GM19351 (cell line): Measurements from ENCODE around the gene SNAI1.
"Not testable (repeated sequence)": the region's sequence is repeated elsewhere in the genome, so short reads cannot be mapped to it uniquely, and the experiment has no call there.

Experiments used
- ATAC-seq: cut with Tn5 transposase; IDR thresholded peaks from one replicate; pipeline ENCODE4 v1.9.1; 2021; ENCODE audit warnings: mild to moderate bottlenecking, moderate library complexity; ENCODE audit not compliant: unreplicated experiment

SNAI1 gene

DNA sequence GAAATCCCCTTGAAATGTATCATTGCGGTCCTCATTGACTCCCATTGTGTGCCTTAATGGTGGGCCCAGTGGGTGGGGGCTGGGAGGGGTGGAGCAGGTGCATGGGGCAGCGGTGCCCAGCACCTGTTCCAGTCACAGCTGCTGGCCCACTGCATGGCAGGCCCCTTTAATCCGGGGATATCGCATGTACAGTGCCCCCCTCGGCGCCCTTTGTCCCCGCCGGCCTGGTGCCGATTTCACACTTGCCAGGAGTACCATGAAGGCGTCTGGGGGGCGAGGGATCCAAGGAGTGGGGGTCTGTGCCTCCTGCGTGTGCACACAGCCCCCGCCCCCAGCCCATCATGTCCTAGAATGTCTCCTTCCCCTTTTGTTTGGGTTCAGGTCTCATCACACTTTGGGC is 2.8 kb downstream of the SNAI1 start:
- ATAC-seq: no peak

DNA sequence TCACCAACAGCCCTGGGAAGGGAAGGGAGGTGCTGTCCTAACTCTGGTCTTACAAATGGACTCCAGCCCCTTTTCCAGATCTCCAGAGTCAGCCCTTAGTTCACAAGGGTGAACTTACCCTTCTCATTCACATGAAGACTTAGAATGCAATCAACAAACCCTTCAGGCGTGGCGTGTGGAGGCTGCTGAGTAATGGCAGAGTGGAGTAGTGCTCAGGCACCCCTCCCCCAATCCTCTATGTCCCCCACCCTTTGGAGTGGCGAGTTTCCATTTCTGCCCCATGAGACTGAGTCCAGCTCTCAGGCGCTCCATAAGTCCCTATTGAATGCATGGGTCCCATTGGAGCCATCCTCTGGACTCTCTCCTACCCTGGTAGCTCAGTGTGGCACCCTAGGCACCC is 3.3 kb downstream of the SNAI1 start:
- no peak for ATAC-seq

DNA sequence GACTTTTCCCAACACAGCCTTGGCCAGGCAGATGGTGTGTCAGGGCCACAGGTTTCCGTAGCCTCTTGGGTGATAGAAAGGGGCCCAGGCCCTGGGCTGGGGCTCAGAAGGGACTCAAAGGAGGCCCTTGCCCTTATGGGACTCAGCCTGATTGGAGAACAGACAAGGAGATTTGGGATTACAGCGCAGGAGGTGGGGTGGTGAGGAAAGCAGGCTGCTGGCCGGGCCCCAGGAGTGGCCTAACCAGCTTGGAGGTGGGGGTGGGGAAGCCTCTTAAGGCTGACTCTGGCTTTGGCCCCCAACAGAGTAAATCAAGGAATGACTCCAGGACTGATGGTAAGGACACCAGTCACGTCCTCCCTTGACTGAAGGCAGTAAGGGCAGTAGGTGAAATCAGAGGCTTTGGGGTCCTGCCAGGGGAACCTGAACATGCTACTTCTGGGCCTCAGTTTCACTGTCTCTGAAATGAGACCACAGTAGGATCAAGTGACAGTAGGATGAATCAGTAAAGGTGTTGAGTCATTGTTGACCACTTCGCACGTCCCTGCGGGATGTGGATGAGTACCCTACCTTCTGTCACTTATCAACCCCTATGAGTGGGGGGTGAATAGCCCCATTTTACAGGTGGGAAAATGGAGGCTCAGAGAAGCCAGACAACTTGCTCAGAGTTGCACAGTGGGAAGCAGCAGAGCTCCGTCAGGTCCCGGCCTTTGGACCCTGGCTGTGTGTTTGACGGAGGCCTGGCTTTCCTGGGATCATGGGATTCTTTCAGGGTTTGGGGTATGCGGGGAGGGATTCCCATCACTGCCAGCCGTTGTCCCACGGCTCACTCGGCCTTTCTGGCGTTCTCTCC is 4.5 kb downstream of the SNAI1 start:
- ATAC-seq: no peak

DNA sequence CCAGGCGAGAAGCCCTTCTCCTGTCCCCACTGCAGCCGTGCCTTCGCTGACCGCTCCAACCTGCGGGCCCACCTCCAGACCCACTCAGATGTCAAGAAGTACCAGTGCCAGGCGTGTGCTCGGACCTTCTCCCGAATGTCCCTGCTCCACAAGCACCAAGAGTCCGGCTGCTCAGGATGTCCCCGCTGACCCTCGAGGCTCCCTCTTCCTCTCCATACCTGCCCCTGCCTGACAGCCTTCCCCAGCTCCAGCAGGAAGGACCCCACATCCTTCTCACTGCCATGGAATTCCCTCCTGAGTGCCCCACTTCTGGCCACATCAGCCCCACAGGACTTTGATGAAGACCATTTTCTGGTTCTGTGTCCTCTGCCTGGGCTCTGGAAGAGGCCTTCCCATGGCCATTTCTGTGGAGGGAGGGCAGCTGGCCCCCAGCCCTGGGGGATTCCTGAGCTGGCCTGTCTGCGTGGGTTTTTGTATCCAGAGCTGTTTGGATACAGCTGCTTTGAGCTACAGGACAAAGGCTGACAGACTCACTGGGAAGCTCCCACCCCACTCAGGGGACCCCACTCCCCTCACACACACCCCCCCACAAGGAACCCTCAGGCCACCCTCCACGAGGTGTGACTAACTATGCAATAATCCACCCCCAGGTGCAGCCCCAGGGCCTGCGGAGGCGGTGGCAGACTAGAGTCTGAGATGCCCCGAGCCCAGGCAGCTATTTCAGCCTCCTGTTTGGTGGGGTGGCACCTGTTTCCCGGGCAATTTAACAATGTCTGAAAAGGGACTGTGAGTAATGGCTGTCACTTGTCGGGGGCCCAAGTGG is 5.3 kb downstream of the SNAI1 start:
- ATAC-seq: no peak

DNA sequence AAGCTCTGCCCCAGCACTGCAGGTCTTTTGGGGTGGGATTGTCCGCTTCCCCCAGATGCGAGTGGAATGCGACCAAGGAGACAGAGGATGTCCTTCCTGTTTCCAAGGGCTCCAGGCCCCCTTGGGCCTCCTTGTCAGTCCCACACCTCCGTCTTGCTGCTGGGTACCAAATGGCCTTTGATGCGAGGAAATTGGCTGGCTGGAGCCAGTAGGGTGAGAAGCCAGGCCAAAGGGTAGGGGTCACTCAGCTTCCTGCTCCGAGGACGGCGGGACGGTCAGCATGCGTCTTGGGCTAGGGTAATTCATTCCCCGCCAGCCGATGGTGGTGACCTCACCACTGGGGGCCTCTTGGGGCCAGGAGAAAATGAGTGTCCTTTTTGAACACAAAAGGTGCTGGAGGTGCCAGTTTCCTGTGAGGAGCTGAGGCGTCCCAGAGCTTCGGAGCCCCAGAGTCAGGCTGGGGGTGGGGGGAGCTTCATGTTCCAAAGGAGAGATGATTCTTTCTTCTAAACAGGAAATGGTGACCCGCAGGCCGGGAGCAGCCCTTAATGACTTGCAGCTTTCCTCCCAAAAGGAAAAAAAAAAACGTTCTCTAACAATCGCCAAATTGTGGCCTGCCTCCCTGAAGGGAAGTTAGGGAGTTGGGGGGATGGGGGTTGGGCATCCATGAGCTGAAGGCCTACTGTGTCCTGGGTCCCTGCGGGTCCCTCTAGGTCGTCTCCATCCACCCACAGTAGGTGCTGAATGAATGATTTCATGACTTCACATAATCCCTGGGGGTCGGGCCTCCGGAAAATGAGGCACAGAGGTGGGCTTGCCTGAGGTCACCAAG is 6.7 kb downstream of the SNAI1 start:
- ATAC-seq: no peak

DNA sequence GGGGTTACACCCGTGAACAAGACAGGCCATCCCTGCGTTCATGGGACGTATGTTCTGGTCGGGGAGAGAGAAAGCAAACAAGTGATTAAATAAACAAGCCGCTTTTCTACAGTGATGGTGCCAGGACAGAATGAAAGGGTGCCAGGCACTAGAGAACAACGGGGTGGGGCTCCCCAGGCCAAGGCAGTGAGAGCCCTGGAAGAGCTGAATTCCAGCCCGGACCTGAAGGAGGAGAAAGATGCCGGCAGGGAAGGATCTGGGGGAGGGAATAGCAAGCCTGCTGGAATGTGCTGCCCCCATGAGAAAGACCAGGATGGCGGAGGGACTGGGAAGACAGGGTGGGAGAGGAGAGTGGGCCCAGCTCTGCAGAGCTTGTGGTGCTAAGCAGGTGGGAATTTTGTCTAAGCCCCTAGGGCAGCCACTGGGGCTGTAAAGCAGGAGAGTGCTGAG is 7.5 kb downstream of the SNAI1 start:
- no peak for ATAC-seq

DNA sequence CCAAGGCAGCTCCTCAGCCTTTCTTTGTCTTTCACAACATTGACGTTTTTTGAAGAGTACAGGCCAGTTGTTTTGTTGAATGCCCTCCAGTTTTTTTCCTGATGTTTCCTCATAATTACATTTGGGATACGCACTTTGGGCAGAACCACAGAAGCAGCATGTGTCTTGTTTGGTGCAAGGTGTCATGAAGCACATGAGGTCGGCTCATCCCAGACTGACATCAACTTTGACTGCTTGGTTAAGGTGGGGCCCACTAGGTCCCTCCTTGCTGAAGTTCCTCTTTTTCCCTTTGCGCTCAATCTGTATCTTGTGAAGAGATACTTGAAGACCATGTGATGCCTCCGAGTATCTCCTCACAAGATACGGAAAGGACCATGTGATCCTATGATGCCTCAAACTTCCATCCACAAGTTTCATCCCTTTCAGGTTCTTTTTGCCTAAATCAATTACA is 10.5 kb downstream of the SNAI1 start:
- ATAC-seq: no peak

DNA sequence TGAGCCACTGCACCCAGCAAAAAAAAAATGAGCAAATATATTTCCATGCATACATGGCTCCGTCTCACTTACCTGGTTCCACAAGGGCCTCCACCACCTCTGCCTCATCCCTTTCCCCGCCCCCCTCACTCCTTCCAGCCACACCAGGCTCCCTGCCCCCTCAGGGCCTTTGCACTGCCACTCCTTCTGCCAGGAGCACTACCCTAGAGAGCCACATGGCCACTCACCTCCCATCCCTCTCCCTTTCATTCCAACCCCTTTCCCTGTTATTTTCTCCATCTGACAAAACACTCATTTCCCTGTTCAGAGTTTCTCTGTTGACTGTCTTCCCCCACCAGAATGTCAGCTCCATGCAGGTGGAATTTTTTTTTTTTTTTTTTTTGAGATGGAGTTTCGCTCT is 12.8 kb downstream of the SNAI1 start:
- ATAC-seq: no peak

DNA sequence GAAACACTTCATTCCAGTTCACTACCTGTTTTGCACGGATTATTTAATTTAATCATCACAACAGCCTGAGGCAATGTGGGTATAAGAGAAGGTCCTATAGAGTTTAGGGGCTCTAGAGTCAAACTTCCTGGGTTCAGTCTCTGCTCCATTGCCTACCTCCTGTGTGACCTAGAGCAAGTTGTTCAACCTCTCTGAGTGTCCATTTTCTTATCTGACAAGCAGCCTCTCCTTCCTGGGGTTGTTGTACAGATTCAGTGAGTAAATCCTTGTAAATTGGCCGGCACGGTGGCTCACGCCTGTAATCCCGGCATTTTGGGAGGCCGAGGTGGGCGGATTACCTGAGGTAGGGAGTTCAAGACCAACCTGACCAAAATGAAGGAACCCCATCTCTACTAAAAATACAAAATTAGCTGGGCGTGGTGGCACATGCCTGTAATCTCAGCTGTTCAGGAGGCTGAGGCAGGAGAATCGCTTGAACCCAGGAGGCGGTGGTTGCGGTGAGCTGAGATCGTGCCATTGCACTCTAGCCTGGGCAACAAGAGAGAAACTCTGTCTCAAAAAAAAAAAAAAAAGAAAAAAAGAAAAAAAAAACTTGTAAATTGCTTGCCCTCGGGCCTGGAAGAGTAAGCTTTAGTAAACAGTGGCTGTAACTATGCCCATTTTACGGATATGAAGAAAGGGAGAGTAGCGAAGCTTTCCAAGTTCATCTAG is 15.9 kb downstream of the SNAI1 start:
- ATAC-seq: not testable (repeated sequence)

DNA sequence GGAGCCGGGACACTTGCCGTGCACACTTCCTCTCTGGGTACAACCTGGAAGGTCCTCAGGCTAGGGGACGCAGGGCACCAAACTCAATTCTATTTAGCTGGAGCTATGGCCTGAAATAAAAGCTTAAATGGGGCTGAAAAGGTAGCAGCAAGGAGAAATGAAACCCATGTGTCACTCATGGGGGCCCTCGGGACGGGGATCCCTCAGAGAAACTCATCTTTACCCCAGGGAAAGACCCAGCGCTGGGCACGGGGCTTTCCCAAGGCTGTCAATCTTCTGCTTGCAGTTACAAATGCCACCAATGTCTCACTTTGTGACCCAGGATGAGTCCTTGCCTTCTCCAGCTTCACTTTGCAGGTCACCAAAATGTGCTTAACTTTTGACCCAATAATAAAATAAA is 16.5 kb downstream of the SNAI1 start:
- no peak for ATAC-seq

DNA sequence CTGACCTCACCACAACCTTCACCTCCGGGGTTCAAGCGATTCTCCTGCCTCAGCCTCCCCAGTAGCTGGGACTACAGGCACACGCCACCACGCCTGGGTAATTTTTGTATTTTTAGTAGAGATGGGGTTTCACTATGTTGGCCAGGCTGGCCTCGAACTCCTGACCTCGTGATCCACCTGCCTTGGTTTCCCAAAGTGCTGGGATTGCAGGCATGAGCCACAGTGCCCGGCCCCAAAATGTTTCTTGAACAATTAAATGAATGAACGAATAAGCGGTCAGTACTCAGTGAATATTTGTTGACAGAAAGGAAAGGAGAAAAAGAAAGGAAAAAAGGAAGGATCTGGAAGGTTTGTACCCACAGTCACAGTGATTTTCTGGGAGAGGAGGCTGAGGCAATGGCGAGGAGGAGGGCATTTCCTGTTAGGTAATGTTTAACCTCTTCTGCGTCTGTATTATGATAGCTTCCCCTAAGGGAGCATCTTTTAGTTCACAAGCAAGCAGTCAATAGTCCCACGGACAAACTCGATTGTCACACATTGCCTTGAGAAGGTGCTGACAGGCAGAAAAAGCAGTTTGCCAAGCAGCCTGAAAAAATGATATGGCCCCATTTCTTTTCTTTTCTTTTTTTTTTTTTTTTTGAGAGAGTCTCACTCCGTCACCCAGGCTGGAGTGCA is 17.9 kb downstream of the SNAI1 start:
- not testable (repeated sequence) for ATAC-seq

DNA sequence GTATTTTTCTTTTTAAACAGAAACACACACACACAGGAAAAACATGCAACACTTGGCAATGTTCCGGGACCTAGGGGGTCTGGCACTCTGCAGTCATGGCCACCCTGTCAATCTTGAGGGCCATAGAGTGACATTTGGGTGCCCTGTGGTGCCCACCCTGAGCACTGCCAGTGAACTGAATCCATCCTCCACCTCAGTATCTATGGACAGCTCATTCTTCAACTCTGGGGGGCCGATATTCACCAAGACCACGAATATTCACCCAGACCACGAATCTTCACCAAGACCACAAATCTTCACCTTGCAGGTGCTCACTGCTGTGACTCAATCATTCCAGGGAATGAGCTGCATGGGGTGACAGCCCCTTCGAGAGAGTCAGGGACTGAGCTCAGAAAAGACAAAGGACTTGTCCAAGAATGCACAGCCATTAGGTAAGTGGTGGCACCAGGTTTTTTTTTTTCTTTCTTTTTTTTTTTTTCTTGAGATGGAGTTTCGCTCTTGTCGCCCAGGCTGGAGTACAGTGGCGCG is 19.1 kb downstream of the SNAI1 start:
- ATAC-seq: no peak

DNA sequence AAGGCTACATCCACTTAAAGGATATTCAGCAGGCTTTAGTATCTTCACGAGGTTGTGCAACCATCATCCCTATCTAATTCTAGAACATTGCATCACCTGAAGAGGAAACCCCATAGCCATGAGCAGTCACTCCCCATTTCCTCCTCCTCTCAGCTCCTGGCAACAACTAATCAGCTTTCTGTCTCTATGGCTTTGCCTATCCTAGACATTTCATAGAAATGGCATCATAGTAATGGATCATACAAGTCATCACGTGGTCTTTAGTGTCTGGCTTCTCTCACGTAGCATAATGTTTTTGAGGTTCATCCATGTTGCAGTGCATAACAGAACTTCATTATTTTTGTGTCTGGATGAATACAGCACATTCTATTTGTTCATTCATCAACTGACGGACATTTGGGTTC is 20.5 kb downstream of the SNAI1 start:
- ATAC-seq: no peak

DNA sequence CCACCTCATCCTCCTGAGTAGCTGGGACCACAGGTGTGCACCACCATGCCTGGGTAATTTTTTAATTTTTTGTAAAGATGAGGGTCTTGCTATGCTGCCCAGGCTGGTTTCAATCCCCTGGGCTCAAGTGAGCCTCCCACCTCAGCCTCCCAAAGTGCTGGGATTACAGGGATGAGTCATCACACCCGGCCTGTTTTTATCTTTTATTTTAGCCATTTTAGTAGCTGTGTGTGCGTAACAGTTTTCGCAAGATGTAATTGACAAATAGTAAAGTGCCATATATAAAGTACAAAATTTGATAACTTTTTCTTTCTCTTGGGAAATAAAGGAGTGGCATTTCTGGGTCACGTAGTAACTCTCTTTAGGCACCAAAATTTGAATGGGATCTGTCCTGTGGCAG is 21.4 kb downstream of the SNAI1 start:
- ATAC-seq: no peak

DNA sequence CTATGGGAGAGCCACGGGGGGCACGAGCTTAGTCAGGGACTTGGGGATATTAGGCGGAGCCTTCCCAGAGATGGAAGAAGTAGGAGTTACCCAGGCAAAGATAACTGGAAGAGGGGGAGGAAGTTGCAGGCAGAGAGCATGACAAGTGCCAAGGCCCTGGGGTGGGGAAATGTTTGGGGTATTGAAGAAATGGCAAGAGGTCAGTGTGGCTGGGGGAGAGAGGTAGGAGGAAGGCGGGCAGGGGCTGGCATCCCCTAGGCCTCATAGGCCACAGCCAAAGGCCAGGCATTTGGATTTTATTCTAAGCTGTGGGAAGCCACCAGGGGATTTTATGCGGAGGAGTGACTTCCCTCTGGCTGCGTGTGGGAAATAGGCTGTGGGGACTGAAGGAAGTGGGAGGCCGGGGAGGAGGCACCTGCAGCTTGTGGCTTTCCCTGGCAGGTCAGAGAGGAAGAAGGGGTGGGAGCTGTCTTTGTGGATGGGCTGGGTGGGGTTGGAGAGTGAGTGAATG is 22.7 kb downstream of the SNAI1 start:
- no peak for ATAC-seq

DNA sequence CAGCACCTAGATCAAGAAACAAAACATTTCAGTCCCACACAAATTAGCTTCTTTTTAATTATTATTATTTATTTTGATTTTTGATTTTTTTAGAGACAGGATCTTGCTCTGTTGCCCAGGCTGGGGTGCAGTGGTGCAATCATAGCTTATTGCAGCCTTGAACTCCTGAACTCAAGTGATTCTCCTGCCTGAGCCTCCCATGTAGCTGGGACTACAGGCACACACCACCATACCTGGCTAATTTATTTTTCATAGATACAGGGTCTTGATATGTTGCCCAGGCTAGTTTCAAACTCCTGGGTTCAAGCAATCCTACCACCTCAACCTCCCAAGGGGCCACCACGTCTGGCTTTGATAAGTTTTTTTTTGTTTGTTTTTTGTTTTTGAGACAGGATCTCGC is 24.6 kb downstream of the SNAI1 start:
- ATAC-seq: no peak

DNA sequence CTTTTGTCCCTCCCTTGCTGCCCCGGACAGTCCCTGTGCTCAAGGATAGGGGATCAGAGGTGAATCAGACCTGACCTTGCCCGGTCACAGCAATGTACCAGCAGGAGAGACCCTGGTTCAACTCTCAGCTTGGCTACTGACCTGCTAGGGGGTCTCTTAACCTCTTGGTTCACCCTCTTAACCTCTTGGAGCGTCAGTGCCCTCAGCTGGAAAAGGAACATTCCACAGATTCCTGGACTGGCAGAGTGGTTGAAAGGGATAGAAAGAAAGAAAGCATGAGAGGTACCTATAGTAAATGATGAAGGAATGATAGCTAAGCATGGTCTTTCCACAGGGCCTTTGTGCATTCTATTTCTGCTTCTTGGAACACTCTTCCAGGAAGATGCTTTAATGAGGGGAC is 25.2 kb downstream of the SNAI1 start:
- ATAC-seq: no peak

DNA sequence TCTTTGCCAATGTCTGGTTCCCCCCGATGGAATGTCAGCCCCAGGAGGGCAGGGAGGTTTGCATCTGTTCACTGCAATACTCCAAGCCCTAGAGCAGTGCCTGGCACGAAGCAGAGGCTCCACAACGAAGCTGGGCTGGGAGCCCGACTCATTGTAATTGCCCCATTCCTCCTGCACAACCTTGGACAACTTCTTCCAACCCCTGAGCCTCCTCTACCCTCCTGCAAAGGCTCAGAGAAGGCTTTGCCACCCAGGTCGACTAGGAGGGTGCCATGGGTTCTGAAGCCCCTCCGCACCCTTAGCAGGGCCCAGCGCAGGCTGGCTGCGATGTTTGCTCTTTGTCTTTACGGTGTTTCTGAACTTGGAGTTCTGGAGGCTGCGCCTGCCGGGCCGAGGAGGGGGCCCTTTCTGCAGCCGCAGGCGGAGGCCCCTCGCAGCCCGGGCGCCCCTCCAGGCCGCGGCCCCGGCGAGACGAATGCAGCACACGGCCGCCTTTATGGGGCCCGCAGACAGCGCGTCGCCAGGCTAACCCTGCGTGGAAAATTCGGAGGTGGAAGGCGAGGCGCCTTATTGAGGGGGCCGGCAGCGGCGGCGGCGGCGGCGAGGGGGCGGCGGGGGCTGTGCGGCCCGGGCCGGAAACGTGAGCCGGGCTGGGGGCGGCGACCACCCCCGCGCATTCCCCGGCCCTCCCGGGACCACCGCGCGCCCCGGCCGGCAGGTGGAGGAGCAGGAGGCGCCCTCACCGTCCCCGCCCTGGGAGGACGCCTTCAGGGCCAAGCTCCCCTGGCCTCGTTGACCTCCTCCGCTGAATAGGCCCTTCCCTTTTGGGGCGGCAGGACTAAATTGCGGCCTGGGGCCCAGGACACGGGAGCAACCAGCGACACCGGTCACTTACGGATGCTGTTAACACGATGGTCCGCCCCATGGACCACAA is 27.0 kb downstream of the SNAI1 start:
- no peak for ATAC-seq
